ENCODE measurements around the gene CDH22. TPM values are rescaled to one million over a fixed set of nuclear protein-coding genes. Genes with fewer than 3 reads are reported as not detected.

Gene CDH22
- total and polyA plus RNA-seq, 4 donors, result 0.03 to 0.25 (median 0.09) TPM

DNA sequence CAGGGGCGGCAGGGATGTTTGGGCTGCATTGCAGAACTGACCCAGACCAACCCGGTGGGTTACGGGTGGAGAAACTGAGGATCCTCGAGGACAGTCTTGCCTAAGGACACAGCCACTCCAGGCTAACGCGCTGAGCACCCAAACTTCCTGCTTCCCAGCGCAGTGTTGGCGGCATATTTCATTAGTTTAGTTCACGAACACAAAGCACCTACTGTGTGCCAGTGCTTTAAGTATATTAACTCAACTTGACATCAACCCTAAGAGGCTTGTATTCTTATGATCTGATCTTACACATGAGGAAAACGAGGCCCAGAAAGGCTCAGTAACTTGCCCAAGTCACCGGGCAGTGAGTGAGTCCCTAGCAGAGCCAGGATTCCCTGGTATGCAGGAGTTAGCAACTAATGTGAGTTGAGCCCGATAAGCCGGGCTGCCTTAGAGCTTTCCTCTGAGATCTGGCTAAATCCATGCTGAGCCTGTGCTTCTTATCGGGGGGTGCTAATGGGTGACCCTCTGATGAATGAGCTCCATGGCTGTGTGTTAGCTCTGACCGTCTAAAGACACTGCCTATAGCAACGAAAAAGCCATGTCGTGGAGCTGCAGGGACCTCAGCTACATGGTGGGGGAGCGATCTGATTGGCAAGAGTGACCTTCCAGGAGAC is 97.5 kb downstream of the CDH22 start:
- no peak for ATAC-seq (ENCODE audit: insufficient read depth, low FRiP score)
- Histone ChIP-seq H3K4me1 (ENCODE audit: control insufficient read depth in 5 of 5, insufficient read depth in 5 of 5, low read length in 5 of 5) (peaks cover 0 to 2% (median 0%) of the 10 kb centered on the region in 5 donors), H3K9me3 (ENCODE audit: control insufficient read depth in 4 of 4, insufficient read depth in 3 of 4, low read length in 3 of 4) (peaks cover 0 to 3% (median 0%) of the 10 kb centered on the region in 4 donors), H3K9ac (ENCODE audit: insufficient read depth in 1 of 2, low read length in 2 of 2) (no peak overlapping the region), H3K36me3 (ENCODE audit: control insufficient read depth in 4 of 4, insufficient read depth in 4 of 4, low read length in 4 of 4) (no peaks in the 10 kb centered on the region), H3K27ac (ENCODE audit: low read depth in 1 of 2, low read length in 1 of 2) (no peak overlapping the region), H3K27me3 (ENCODE audit: control insufficient read depth in 3 of 3, insufficient read depth in 3 of 3, low read length in 2 of 3) (peaks cover 5 to 38% (median 36%) of the 10 kb centered on the region in 3 donors), H3K4me3 (no peak overlapping the region)
- TF ChIP-seq, protein P1, sequence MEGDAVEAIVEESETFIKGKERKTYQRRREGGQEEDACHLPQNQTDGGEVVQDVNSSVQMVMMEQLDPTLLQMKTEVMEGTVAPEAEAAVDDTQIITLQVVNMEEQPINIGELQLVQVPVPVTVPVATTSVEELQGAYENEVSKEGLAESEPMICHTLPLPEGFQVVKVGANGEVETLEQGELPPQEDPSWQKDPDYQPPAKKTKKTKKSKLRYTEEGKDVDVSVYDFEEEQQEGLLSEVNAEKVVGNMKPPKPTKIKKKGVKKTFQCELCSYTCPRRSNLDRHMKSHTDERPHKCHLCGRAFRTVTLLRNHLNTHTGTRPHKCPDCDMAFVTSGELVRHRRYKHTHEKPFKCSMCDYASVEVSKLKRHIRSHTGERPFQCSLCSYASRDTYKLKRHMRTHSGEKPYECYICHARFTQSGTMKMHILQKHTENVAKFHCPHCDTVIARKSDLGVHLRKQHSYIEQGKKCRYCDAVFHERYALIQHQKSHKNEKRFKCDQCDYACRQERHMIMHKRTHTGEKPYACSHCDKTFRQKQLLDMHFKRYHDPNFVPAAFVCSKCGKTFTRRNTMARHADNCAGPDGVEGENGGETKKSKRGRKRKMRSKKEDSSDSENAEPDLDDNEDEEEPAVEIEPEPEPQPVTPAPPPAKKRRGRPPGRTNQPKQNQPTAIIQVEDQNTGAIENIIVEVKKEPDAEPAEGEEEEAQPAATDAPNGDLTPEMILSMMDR (IDR thresholded peaks at IDR 0.05; ENCODE audit: control extremely low read depth, extremely low read depth), result no peak
- no peak for DNase-seq
- WGBS, 2 donors, result 64 to 69% methylated on average over 18 of the region's 18 CpGs

DNA sequence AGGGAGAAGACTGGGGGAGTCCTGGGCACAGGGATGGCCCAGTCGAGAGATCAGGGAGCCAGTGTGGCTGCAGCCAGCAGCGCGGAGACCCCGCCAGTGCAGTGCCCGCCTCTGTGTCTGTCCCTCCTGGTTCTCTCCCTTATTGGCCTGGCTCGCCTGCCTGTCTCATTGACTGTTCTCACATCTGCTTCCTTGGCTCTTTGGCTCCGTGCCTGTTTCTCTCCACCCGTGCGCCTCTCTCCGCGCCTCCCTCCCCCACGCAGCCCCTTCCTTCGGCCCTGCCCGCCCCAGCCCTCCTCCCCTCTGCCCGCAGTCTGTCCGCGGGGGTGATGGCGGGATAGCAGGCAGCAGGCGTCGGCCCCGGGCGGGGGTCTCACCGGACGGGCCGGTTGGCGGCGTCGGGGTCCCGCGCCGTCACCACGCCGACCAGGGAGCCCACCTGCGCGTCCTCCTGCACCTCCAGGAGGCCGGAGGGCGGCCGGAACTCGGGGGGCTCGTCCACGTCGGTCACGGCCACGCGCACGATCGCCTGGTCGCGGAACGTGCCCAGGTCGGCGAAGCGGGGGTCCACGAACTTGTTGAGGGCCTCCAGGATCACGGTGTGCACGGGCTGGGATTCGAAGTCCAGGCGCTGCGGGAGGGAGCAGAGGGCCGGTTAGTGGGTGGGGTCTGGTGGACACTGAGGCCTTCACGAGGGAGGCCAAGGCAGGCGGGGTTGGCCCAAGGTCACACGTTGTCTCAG is 98.2 kb downstream of the CDH22 start:
- TF ChIP-seq, protein P1 (IDR thresholded peaks at IDR 0.05; ENCODE audit: control extremely low read depth, extremely low read depth), result no peak
- DNase-seq (peak in 2 of 3 donors; percentile 22 to 67), ATAC-seq (ENCODE audit: insufficient read depth, low FRiP score) (no peak)
- Histone ChIP-seq H3K4me3 (no peak overlapping the region), H3K27ac (ENCODE audit: low read depth in 1 of 2, low read length in 1 of 2) (no peak overlapping the region), H3K9me3 (ENCODE audit: control insufficient read depth in 4 of 4, insufficient read depth in 3 of 4, low read length in 3 of 4) (peaks cover 0 to 3% (median 0%) of the 10 kb centered on the region in 4 donors), H3K4me1 (ENCODE audit: control insufficient read depth in 5 of 5, insufficient read depth in 5 of 5, low read length in 5 of 5) (peaks cover 0 to 2% (median 0%) of the 10 kb centered on the region in 5 donors), H3K36me3 (ENCODE audit: control insufficient read depth in 4 of 4, insufficient read depth in 4 of 4, low read length in 4 of 4) (no peaks in the 10 kb centered on the region), H3K9ac (ENCODE audit: insufficient read depth in 1 of 2, low read length in 2 of 2) (no peak overlapping the region), H3K27me3 (ENCODE audit: control insufficient read depth in 3 of 3, insufficient read depth in 3 of 3, low read length in 2 of 3) (peaks cover 5 to 38% (median 36%) of the 10 kb centered on the region in 3 donors)
- 51 to 56% methylated on average over 61 to 63 of the region's 63 CpGs for WGBS, 2 donors

DNA sequence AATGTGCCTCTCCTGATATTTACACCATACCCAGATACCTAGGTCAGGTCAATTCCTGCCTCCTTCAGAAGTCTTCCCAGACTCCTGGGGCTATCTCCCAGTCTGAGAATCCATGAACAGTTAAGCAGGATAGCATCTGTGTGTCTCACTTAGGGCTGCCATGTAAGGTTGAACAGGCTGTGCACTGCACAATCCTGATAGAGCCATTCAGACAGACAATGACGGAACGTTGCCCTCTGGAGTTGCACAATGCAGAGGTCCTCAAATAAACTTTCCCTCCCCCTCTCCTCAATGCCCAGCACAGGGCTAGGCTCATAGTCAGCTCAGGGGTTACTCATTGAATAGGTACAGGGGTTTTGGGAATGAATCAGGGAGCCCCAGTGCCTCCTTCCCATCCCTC is 100.5 kb downstream of the CDH22 start:
- H3K27me3 ChIP-seq (ENCODE audit: control insufficient read depth in 3 of 3, insufficient read depth in 3 of 3, low read length in 2 of 3), result peaks cover 5 to 44% (median 33%) of the 10 kb centered on the region in 3 donors

More for the DNA sequence above, 100.5 kb downstream of the CDH22 start:
- Histone ChIP-seq H3K9ac (ENCODE audit: insufficient read depth in 1 of 2, low read length in 2 of 2) (no peak overlapping the region), H3K36me3 (ENCODE audit: control insufficient read depth in 4 of 4, insufficient read depth in 4 of 4, low read length in 4 of 4) (no peaks in the 10 kb centered on the region), H3K4me3 (no peak overlapping the region), H3K27ac (ENCODE audit: low read depth in 1 of 2, low read length in 1 of 2) (no peak overlapping the region), H3K4me1 (ENCODE audit: control insufficient read depth in 5 of 5, insufficient read depth in 5 of 5, low read length in 5 of 5) (peaks cover 0 to 2% (median 0%) of the 10 kb centered on the region in 5 donors), H3K9me3 (ENCODE audit: control insufficient read depth in 4 of 4, insufficient read depth in 3 of 4, low read length in 3 of 4) (no peaks in the 10 kb centered on the region)
- 31 to 55% methylated on average over 2 of the region's 2 CpGs for WGBS, 2 donors
- TF ChIP-seq, protein P1 (IDR thresholded peaks at IDR 0.05; ENCODE audit: control extremely low read depth, extremely low read depth), result no peak
- no peak for DNase-seq
- no peak for ATAC-seq (ENCODE audit: insufficient read depth, low FRiP score)

All from lung (tissue), 12 donors.